ENCODE measurements around the gene TTYH2. TPM values are rescaled to one million over a fixed set of nuclear protein-coding genes. Genes with fewer than 3 reads are reported as not detected.

TTYH2 gene
- total RNA-seq, 1 donor from 2014 or later: 7.4 TPM

DNA sequence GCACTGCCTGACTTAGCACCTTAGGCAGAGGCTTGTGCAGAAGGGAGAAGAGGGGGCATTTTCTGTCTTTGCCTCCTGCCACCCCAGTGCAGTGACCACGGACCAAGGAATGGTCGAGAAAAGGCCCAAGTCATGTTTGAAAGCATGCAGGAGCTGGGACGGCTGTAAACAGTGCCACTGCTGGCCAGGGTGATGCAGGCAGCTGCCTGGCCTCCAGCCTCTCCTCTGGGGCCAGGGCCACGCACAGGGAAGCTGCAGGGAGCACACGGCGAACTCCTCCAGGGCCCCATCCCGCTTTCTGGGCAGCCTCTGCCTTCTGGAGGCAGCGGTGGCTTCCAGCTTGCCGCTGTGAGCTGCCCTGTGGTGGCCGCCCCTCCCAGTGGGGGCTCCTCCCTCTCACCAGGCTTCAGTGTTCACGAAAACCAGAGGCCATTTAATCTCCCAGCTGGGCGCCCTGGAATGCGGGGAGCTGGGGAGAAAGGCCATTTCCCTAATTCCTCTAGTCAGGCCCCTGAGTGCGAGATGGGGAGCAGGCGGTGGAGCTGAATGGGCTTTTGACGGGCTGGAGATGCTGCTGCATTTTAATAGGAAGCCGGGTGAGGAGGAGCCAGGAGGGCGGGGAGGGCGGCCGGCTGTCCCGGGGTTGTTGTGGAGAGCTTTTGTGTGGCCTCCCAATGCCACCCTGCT, 31.9 kb downstream of the TTYH2 start:
- intact Hi-C loops (cut with DNase I): no loop called here
- Histone ChIP-seq H3K4me1 (peaks cover 13% of the 10 kb centered on the region), H3K27me3 (no peaks in the 10 kb centered on the region), H3K4me3 (no peak overlapping the region), H3K9me3 (no peaks in the 10 kb centered on the region), H3K27ac (no peak overlapping the region), H3K36me3 (no peaks in the 10 kb centered on the region)
- DNase-seq: no peak
- TF ChIP-seq, protein P1, sequence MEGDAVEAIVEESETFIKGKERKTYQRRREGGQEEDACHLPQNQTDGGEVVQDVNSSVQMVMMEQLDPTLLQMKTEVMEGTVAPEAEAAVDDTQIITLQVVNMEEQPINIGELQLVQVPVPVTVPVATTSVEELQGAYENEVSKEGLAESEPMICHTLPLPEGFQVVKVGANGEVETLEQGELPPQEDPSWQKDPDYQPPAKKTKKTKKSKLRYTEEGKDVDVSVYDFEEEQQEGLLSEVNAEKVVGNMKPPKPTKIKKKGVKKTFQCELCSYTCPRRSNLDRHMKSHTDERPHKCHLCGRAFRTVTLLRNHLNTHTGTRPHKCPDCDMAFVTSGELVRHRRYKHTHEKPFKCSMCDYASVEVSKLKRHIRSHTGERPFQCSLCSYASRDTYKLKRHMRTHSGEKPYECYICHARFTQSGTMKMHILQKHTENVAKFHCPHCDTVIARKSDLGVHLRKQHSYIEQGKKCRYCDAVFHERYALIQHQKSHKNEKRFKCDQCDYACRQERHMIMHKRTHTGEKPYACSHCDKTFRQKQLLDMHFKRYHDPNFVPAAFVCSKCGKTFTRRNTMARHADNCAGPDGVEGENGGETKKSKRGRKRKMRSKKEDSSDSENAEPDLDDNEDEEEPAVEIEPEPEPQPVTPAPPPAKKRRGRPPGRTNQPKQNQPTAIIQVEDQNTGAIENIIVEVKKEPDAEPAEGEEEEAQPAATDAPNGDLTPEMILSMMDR (IDR thresholded peaks at IDR 0.05): no peak
- no peak for ATAC-seq

DNA sequence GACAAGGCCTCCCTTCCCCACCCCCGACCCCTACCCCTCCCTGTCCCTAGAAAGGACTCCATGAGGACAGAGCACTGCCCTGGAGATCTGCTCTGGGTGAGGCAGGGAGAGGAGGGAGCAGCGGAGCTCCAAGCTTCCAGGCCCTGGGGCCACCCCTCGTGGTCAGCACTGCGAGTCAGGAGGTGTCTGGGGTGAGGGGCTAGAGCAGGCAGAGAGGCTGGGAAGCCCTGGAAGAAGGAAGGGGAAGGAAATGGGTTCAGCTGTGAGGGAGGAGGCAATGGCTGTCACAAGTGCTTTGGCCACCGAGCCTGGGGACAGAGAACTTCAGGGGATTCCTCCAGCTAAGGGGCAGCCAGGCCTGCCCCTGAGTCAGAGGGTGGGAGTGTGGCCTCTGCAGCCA, 32.5 kb downstream of the TTYH2 start:
- no peak for ATAC-seq
- Histone ChIP-seq H3K4me3 (no peak overlapping the region), H3K36me3 (no peaks in the 10 kb centered on the region), H3K4me1 (peaks cover 7% of the 10 kb centered on the region), H3K27ac (no peak overlapping the region), H3K9me3 (no peaks in the 10 kb centered on the region), H3K27me3 (no peaks in the 10 kb centered on the region)
- no peak for DNase-seq
- intact Hi-C loops (cut with DNase I): no loop called here
- TF ChIP-seq, protein P1 (IDR thresholded peaks at IDR 0.05): no peak

DNA sequence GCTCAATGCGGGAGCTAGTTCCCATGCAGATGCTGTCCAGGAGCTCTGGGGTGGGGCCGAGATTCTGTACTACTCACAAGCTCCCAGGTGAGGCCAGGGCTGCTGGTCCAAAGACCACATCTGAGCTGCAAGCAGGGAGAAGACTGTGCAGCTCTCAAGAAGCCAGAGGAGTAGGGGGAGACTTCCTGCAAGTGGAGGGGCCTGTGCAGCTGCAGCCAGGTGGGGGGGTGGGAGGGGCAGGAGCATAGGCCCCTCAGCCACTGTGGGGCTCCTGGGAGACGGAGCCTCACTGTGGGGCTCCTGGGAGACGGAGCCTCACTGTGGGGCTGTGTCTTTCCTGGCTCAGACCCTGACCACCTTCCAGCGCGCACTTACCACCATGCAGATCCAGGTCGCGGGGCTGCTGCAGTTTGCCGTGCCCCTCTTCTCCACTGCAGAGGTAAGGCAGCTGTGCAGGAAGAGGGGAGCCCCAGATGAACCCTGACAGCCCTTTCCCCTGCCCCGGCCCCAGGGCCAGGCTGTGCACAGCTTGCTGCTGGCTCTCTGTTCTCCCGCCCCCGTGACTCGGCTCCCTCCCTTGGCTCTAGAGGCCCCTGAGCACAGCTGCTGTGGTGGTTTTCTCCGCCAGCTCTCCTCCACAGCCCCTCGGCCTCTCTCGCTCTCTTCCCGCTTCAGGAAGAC, 36.4 kb downstream of the TTYH2 start:
- intact Hi-C loops (cut with DNase I): no loop called here
- ATAC-seq: no peak
- H3K36me3 ChIP-seq: no peaks in the 10 kb centered on the region
- H3K4me1 ChIP-seq: no peaks in the 10 kb centered on the region
- H3K9me3 ChIP-seq: no peaks in the 10 kb centered on the region
- no peak for DNase-seq
- no peak overlapping the region for H3K4me3 ChIP-seq
- no peak overlapping the region for H3K27ac ChIP-seq
- TF ChIP-seq, protein P1 (IDR thresholded peaks at IDR 0.05): no peak
- no peaks in the 10 kb centered on the region for H3K27me3 ChIP-seq

DNA sequence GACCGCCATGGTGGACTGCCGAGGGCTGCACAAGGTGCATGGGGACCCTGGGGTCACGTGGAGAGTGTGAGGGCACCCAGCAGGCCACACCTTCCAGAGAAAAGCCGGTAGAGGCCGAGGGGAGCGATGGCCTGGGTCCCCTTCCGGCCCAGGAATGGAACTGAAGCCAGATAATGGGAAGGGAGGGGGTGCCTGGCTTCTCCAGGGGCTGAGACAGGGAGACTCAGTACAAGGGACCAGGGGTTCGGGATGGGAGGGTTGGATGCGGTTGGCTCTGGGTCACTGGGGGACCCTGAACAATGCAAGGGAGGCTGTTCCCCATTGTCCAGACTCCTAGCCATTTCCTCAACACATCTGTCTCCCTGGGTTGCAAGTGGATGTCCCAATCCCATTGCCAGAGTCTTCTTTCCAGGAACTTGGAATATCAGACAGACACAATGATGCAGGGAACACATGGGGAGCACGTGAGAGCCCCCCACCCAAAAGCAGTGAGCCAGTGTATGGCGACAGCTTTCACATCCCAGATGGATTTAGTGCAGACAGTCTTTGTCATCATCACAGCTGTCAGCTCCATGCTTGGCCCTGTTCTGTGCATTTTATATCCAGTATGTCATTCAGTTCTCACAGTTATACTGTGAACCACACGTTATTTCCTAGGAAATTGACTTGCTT, 37.1 kb downstream of the TTYH2 start:
- intact Hi-C loops (cut with DNase I): no loop called here
- Histone ChIP-seq H3K36me3 (no peaks in the 10 kb centered on the region), H3K4me3 (no peak overlapping the region), H3K9me3 (no peaks in the 10 kb centered on the region), H3K27me3 (no peaks in the 10 kb centered on the region), H3K4me1 (no peaks in the 10 kb centered on the region), H3K27ac (no peak overlapping the region)
- TF ChIP-seq, protein P1 (IDR thresholded peaks at IDR 0.05): no peak
- DNase-seq: no peak
- no peak for ATAC-seq

DNA sequence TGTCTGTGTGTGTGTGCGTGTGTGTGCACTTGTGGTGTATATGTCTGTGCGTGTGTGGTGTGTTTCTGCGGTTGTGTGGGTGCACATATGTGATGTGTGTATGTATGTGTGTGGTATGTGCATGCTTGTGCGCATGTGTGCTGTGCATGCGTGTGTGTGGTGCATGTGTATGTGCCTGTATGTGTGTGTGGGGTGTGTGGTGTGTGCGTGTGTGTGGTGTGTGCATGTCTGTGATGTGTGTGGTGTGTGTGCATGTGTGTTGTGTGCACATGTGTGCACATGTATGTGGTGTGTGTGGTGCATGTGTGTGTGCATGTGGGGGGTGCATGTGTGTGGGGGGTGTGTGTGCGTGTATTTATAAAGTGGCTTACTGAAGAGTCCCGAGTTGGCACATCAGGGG, 37.7 kb downstream of the TTYH2 start:
- DNase-seq (no peak), ATAC-seq (no peak)
- intact Hi-C loops (cut with DNase I): no loop called here
- Histone ChIP-seq H3K9me3 (no peaks in the 10 kb centered on the region), H3K4me1 (no peaks in the 10 kb centered on the region), H3K4me3 (no peak overlapping the region), H3K36me3 (no peaks in the 10 kb centered on the region), H3K27ac (no peak overlapping the region), H3K27me3 (no peaks in the 10 kb centered on the region)
- TF ChIP-seq, protein P1 (IDR thresholded peaks at IDR 0.05): no peak

Measured in upper lobe of right lung (tissue), 1 donor.